ENCODE results near the gene ZNF26.
"Not testable (repeated sequence)": the region's sequence is repeated elsewhere in the genome, so short reads cannot be mapped to it uniquely, and the experiment has no call there.

Gene ZNF26

GRCh38 chr12:132956011-132956788 is 30.0 kb upstream of the ZNF26 start, which contains the start of gene ZNF605:
Gene ZNF605 (minus strand): TSS chr12:132956306. CDS start chr12:132945635, 10,671 bp downstream.
- DNase-seq (ENCODE audit: low read depth), result peak; percentile 71

GRCh38 chr12:132961790-132962189 is 24.4 kb upstream of the ZNF26 start:
- not testable (repeated sequence) for DNase-seq (ENCODE audit: low read depth)

- DNase-seq (ENCODE audit: low read depth), result not testable (repeated sequence)
Measured at GRCh38 chr12:132963947-132964346, 22.2 kb upstream of the ZNF26 start.

- DNase-seq (ENCODE audit: low read depth), result no peak
Measured at GRCh38 chr12:132965796-132966195, 20.4 kb upstream of the ZNF26 start.

GRCh38 chr12:132966676-132967415 is 19.3 kb upstream of the ZNF26 start:
- no peak for DNase-seq (ENCODE audit: low read depth)

- no peak for DNase-seq (ENCODE audit: low read depth)
Measured at GRCh38 chr12:132967736-132968135, 18.4 kb upstream of the ZNF26 start.

GRCh38 chr12:132972374-132972773 is 13.8 kb upstream of the ZNF26 start:
- DNase-seq (ENCODE audit: low read depth), result no peak

- DNase-seq (ENCODE audit: low read depth), result not testable (repeated sequence)
Measured at GRCh38 chr12:132976870-132977269, 9.3 kb upstream of the ZNF26 start.

GRCh38 chr12:132986885-132987225 is 688 bp downstream of the ZNF26 start:
- DNase-seq (ENCODE audit: low read depth), result no peak

GRCh38 chr12:132998741-132999140 is 12.6 kb downstream of the ZNF26 start:
- DNase-seq (ENCODE audit: low read depth), result no peak

GRCh38 chr12:133010657-133011297 is 24.6 kb downstream of the ZNF26 start:
- DNase-seq (ENCODE audit: low read depth), result no peak

- no peak for DNase-seq (ENCODE audit: low read depth)
Measured at GRCh38 chr12:133023566-133023965, 37.4 kb downstream of the ZNF26 start.

GRCh38 chr12:133026996-133027395 is 40.8 kb downstream of the ZNF26 start:
- no peak for DNase-seq (ENCODE audit: low read depth)

- peak; percentile 95 for DNase-seq (ENCODE audit: low read depth)
Measured at GRCh38 chr12:133037207-133038005, 51.2 kb downstream of the ZNF26 start, which contains the start of gene ZNF84. Gene ZNF84 (plus strand): TSS chr12:133037509. CDS start chr12:133041468, 3,959 bp downstream.

- no peak for DNase-seq (ENCODE audit: low read depth)
Measured at GRCh38 chr12:133038118-133038709, 52.0 kb downstream of the ZNF26 start.

GRCh38 chr12:133046698-133047097 is 60.5 kb downstream of the ZNF26 start:
- no peak for DNase-seq (ENCODE audit: low read depth)

- DNase-seq (ENCODE audit: low read depth), result no peak
Measured at GRCh38 chr12:133057446-133057845, 71.3 kb downstream of the ZNF26 start.

GRCh38 chr12:133058203-133059113 is 72.3 kb downstream of the ZNF26 start:
- DNase-seq (ENCODE audit: low read depth), result no peak

- DNase-seq (ENCODE audit: low read depth), result no peak
Measured at GRCh38 chr12:133061954-133062353, 75.8 kb downstream of the ZNF26 start.

- no peak for DNase-seq (ENCODE audit: low read depth)
Measured at GRCh38 chr12:133063556-133063955, 77.4 kb downstream of the ZNF26 start.

Measured in activated T-helper 1 cell treated with Interleukin-2 at 50 U/mL for 16 hours (primary cell).